ENCODE results near the gene CD180. TPM values are rescaled to one million over a fixed set of nuclear protein-coding genes. Genes with fewer than 3 reads are reported as not detected.

CD180 gene
- total RNA-seq, 1 experiment from 2014 or later: not detected

DNA sequence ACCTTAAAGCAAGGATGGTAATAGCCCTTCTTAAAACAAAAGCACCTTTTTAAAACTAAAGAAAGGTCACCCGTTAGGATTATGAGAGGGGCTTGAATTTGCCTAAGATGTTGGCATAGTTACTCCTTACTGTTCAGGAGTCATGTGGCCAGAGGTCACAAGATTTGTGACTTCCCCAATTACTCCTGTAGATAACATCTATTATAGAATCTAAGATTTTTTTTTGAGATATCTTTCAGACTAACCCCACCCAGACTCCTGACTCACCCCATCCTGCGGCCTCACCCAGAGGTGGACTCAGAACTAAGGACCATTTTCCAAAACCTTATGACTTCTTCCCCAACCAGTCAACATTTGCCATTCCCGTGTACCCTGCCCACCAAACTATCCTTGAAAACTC lies 2.4 kb downstream of the CD180 start:
- ATAC-seq (no peak), DNase-seq (ENCODE audit: low read depth, low spot score) (no peak)
- intact Hi-C loops (cut with micrococcal nuclease; ENCODE audit: unreplicated experiment) (no loop called here), in situ Hi-C loops (cut with HindIII; ENCODE audit: low pct_unique_long_range_greater_than_20kb, low sequenced_read_pairs) (no loop called here)
- H3K36me3 ChIP-seq (ENCODE audit: control insufficient read depth, insufficient read depth, low read length): no peaks in the 10 kb centered on the region
- no peaks in the 10 kb centered on the region for H3K4me1 ChIP-seq (ENCODE audit: control insufficient read depth, insufficient read depth, low read length)
- CTCF ChIA-PET: no interaction called here
- BruUV-seq (replicated peaks): no TSS peak
- no peak for TF ChIP-seq POLR2AphosphoS5 (IDR thresholded peaks at IDR 0.05; ENCODE audit: low read depth, low read length)
- no peak for TF ChIP-seq TCF7L2 (IDR thresholded peaks at IDR 0.05; ENCODE audit: low read depth, low read length)
- TF ChIP-seq, protein P1, sequence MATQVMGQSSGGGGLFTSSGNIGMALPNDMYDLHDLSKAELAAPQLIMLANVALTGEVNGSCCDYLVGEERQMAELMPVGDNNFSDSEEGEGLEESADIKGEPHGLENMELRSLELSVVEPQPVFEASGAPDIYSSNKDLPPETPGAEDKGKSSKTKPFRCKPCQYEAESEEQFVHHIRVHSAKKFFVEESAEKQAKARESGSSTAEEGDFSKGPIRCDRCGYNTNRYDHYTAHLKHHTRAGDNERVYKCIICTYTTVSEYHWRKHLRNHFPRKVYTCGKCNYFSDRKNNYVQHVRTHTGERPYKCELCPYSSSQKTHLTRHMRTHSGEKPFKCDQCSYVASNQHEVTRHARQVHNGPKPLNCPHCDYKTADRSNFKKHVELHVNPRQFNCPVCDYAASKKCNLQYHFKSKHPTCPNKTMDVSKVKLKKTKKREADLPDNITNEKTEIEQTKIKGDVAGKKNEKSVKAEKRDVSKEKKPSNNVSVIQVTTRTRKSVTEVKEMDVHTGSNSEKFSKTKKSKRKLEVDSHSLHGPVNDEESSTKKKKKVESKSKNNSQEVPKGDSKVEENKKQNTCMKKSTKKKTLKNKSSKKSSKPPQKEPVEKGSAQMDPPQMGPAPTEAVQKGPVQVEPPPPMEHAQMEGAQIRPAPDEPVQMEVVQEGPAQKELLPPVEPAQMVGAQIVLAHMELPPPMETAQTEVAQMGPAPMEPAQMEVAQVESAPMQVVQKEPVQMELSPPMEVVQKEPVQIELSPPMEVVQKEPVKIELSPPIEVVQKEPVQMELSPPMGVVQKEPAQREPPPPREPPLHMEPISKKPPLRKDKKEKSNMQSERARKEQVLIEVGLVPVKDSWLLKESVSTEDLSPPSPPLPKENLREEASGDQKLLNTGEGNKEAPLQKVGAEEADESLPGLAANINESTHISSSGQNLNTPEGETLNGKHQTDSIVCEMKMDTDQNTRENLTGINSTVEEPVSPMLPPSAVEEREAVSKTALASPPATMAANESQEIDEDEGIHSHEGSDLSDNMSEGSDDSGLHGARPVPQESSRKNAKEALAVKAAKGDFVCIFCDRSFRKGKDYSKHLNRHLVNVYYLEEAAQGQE (IDR thresholded peaks at IDR 0.05; ENCODE audit: insufficient read depth in 1 of 2, low read depth in 2 of 2, low read length in 1 of 2): no peak
- TF ChIP-seq, protein P2, sequence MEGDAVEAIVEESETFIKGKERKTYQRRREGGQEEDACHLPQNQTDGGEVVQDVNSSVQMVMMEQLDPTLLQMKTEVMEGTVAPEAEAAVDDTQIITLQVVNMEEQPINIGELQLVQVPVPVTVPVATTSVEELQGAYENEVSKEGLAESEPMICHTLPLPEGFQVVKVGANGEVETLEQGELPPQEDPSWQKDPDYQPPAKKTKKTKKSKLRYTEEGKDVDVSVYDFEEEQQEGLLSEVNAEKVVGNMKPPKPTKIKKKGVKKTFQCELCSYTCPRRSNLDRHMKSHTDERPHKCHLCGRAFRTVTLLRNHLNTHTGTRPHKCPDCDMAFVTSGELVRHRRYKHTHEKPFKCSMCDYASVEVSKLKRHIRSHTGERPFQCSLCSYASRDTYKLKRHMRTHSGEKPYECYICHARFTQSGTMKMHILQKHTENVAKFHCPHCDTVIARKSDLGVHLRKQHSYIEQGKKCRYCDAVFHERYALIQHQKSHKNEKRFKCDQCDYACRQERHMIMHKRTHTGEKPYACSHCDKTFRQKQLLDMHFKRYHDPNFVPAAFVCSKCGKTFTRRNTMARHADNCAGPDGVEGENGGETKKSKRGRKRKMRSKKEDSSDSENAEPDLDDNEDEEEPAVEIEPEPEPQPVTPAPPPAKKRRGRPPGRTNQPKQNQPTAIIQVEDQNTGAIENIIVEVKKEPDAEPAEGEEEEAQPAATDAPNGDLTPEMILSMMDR (IDR thresholded peaks at IDR 0.05): no peak
- TF ChIP-seq SIN3A (IDR thresholded peaks at IDR 0.05; ENCODE audit: borderline replicate concordance, insufficient read depth, low read depth, low read length): no peak
- no peaks in the 10 kb centered on the region for H3K9me3 ChIP-seq (ENCODE audit: control insufficient read depth, insufficient read depth, low read depth, low read length)
- no peak overlapping the region for H3K4me3 ChIP-seq (ENCODE audit: low read depth in 2 of 2, low read length in 2 of 2)
- H3K27ac ChIP-seq (ENCODE audit: low read length): no peak overlapping the region
- H3K27me3 ChIP-seq (ENCODE audit: control insufficient read depth, insufficient read depth, low read length): no peaks in the 10 kb centered on the region
- POLR2A ChIA-PET: no interaction called here

DNA sequence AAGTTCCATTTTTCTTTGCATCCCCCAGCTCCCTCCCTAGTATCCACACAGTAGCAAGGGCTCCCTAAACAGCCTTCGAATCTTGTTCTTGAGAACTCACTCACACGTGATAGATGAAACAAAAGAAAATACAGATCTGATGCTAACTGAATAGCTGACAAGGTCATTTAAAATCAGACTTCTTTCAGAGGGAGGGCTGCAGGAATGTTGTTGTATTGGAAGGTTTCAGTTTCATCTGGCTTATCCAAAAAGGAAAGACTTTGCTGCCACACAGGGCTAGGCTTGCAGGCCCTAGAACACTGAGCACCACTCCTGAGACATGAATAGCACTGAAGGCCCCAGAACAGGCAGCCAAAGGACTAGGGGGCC lies 3.2 kb downstream of the CD180 start:
- ChIA-PET POLR2A (no interaction called here), CTCF (no interaction called here)
- Histone ChIP-seq H3K36me3 (ENCODE audit: control insufficient read depth, insufficient read depth, low read length) (no peaks in the 10 kb centered on the region), H3K27me3 (ENCODE audit: control insufficient read depth, insufficient read depth, low read length) (no peaks in the 10 kb centered on the region), H3K4me3 (ENCODE audit: low read depth in 2 of 2, low read length in 2 of 2) (no peak overlapping the region), H3K27ac (ENCODE audit: low read length) (no peak overlapping the region), H3K9me3 (ENCODE audit: control insufficient read depth, insufficient read depth, low read depth, low read length) (no peaks in the 10 kb centered on the region), H3K4me1 (ENCODE audit: control insufficient read depth, insufficient read depth, low read length) (no peaks in the 10 kb centered on the region)
- TF ChIP-seq, protein P1 (IDR thresholded peaks at IDR 0.05; ENCODE audit: insufficient read depth in 1 of 2, low read depth in 2 of 2, low read length in 1 of 2): no peak
- TF ChIP-seq SIN3A (IDR thresholded peaks at IDR 0.05; ENCODE audit: borderline replicate concordance, insufficient read depth, low read depth, low read length) (no peak), POLR2AphosphoS5 (IDR thresholded peaks at IDR 0.05; ENCODE audit: low read depth, low read length) (no peak), TCF7L2 (IDR thresholded peaks at IDR 0.05; ENCODE audit: low read depth, low read length) (no peak)
- TF ChIP-seq, protein P2 (IDR thresholded peaks at IDR 0.05): no peak
- intact Hi-C loops (cut with micrococcal nuclease; ENCODE audit: unreplicated experiment): no loop called here
- ATAC-seq: no peak
- no TSS peak for BruUV-seq (replicated peaks)
- in situ Hi-C loops (cut with HindIII; ENCODE audit: low pct_unique_long_range_greater_than_20kb, low sequenced_read_pairs): no loop called here
- no peak for DNase-seq (ENCODE audit: low read depth, low spot score)
